ENCODE data around the gene ARMC7.

DNA sequence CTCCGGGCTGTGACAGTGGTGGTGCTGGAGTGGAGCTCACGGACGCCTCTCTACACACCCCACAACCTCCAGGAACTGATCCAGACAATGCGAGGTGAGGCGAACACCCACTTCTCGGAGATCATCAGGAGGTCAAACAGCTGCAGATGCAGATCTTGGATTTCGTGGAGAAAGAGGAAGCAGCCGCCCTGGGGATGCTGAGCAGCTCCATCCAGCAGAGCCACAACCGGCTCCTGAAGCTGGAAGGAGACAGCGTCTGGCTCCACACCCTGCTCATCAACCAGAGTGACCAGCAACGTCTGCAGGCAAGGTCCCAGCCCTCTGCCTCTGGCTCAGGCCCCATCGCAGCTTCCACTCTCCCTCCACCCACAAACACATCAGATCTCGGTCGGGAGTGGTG lies 35.2 kb upstream of the ARMC7 start:
- TF ChIP-seq, protein P1, sequence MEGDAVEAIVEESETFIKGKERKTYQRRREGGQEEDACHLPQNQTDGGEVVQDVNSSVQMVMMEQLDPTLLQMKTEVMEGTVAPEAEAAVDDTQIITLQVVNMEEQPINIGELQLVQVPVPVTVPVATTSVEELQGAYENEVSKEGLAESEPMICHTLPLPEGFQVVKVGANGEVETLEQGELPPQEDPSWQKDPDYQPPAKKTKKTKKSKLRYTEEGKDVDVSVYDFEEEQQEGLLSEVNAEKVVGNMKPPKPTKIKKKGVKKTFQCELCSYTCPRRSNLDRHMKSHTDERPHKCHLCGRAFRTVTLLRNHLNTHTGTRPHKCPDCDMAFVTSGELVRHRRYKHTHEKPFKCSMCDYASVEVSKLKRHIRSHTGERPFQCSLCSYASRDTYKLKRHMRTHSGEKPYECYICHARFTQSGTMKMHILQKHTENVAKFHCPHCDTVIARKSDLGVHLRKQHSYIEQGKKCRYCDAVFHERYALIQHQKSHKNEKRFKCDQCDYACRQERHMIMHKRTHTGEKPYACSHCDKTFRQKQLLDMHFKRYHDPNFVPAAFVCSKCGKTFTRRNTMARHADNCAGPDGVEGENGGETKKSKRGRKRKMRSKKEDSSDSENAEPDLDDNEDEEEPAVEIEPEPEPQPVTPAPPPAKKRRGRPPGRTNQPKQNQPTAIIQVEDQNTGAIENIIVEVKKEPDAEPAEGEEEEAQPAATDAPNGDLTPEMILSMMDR (IDR thresholded peaks at IDR 0.05): no peak
- no peak for TF ChIP-seq POLR2A (IDR thresholded peaks at IDR 0.05)

Measured in uterus (tissue), 2 donors.